Astrocyte (in vitro differentiated cells and primary cell): ENCODE results near the gene HNRNPM. TPM values are rescaled to one million over a fixed set of nuclear protein-coding genes. Genes with fewer than 3 reads are reported as not detected.

Experiments used
- DNase-seq: peaks from one replicate; pipeline ENCODE4 v3.0.0-alpha.2; 2010; ENCODE audit warnings: low read depth
- FAIRE-seq: peaks from 2 replicates; lab custom pipeline; 2011; peaks lifted over from hg19 to GRCh38; lab: Jason Lieb, UNC
- H2AFZ ChIP-seq: 2 replicates; pipeline ENCODE4 v1.6.0; 2012; ENCODE audit warnings: low read depth, low read length, inconsistent platforms
- H3K27ac ChIP-seq: 2 replicates; pipeline ENCODE4 v1.5.1; 2011; ENCODE audit warnings: low read depth, low read length, inconsistent platforms
- H3K27me3 ChIP-seq: 2 replicates; pipeline ENCODE4 v1.6.0; 2011; ENCODE audit warnings: low read length, inconsistent platforms; ENCODE audit not compliant: insufficient read depth
- H3K36me3 ChIP-seq: 2 replicates; pipeline ENCODE4 v1.5.1; 2011; ENCODE audit warnings: low read length, inconsistent platforms; ENCODE audit not compliant: insufficient read depth
- H3K4me1 ChIP-seq: 2 replicates; pipeline ENCODE4 v1.5.1; 2011; ENCODE audit warnings: low read length, inconsistent platforms; ENCODE audit not compliant: insufficient read depth
- H3K4me2 ChIP-seq: 2 replicates; pipeline ENCODE4 v1.6.0; 2012; ENCODE audit warnings: low read length, inconsistent platforms
- H3K4me3 ChIP-seq: 2 replicates; pipeline ENCODE4 v1.5.1; 2011; ENCODE audit warnings: low read depth, mild to moderate bottlenecking, low read length, inconsistent platforms; ENCODE audit not compliant: insufficient read depth
- H3K79me2 ChIP-seq: 2 replicates; pipeline ENCODE4 v1.6.0; 2012; ENCODE audit warnings: mild to moderate bottlenecking, low read length, inconsistent platforms; ENCODE audit not compliant: insufficient read depth
- H3K9ac ChIP-seq: 2 replicates; pipeline ENCODE4 v1.6.0; 2012; ENCODE audit warnings: mild to moderate bottlenecking, low read length, inconsistent platforms
- H3K9me3 ChIP-seq: 2 replicates; pipeline ENCODE4 v1.5.1; 2012; ENCODE audit warnings: low read depth, mild to moderate bottlenecking, low read length, inconsistent platforms; ENCODE audit not compliant: insufficient read depth
- H4K20me1 ChIP-seq: 2 replicates; pipeline ENCODE4 v1.6.0; 2012; ENCODE audit warnings: low read length, inconsistent platforms; ENCODE audit not compliant: insufficient read depth
- H3K27ac Mint-ChIP-seq: one replicate; pipeline ENCODE4 v1.8.0; 2021; ENCODE audit warnings: mild to moderate bottlenecking, mixed read lengths; ENCODE audit not compliant: unreplicated experiment
- H3K27me3 Mint-ChIP-seq: one replicate; pipeline ENCODE4 v1.8.0; 2021; ENCODE audit warnings: low read depth, mixed read lengths; ENCODE audit not compliant: unreplicated experiment
- H3K36me3 Mint-ChIP-seq: one replicate; pipeline ENCODE4 v1.8.0; 2021; ENCODE audit warnings: low read depth, mixed read lengths; ENCODE audit not compliant: unreplicated experiment
- H3K4me1 Mint-ChIP-seq: one replicate; pipeline ENCODE4 v1.8.0; 2021; ENCODE audit warnings: low read depth, mixed read lengths; ENCODE audit not compliant: unreplicated experiment
- H3K4me3 Mint-ChIP-seq: one replicate; pipeline ENCODE4 v1.8.0; 2021; ENCODE audit warnings: mild to moderate bottlenecking, moderate library complexity, mixed read lengths; ENCODE audit not compliant: unreplicated experiment
- H3K9me3 Mint-ChIP-seq: one replicate; pipeline ENCODE4 v1.8.0; 2021; ENCODE audit warnings: mild to moderate bottlenecking, mixed read lengths; ENCODE audit not compliant: unreplicated experiment
- CTCF ChIP-seq: IDR thresholded peaks from 2 replicates; pipeline ENCODE4 v1.5.1; 2011; ENCODE audit warnings: low read depth, mild to moderate bottlenecking, inconsistent platforms, low read length, moderate library complexity; ENCODE audit not compliant: insufficient read depth
- EZH2 ChIP-seq: IDR thresholded peaks from 2 replicates; pipeline ENCODE4 v1.6.1; 2012; ENCODE audit warnings: mild to moderate bottlenecking, low read length, inconsistent platforms; ENCODE audit not compliant: insufficient read depth
- total RNA-seq: library from RNA; stranded (reverse); gene quantifications from 2 replicates; pipeline ENCODE4 v1.2.1, GENCODE V29; 2021

The HNRNPM gene
- total RNA-seq, 1 donor from 2014 or later = 172 TPM

- no peaks in the 10 kb centered on the region for H3K36me3 Mint-ChIP-seq
- H3K27ac ChIP-seq = no peak overlapping the region
- H3K4me3 Mint-ChIP-seq = peak overlapping the region; percentile 73
- no peaks in the 10 kb centered on the region for H4K20me1 ChIP-seq
- no peaks in the 10 kb centered on the region for H3K27me3 ChIP-seq
- TF ChIP-seq CTCF (no peak), EZH2 (no peak)
- H3K9me3 ChIP-seq = no peaks in the 10 kb centered on the region
- DNase-seq (no peak), FAIRE-seq (no peak)
- H3K27ac Mint-ChIP-seq = no peak overlapping the region
- no peak overlapping the region for H3K9ac ChIP-seq
- H2AFZ ChIP-seq = no peak overlapping the region
- H3K4me1 ChIP-seq = peaks cover 7% of the 10 kb centered on the region
- H3K36me3 ChIP-seq = no peaks in the 10 kb centered on the region
- no peaks in the 10 kb centered on the region for H3K27me3 Mint-ChIP-seq
- H3K4me3 ChIP-seq = no peak overlapping the region
- peaks cover 3% of the 10 kb centered on the region for H3K79me2 ChIP-seq
- H3K4me2 ChIP-seq = peak overlapping the region; percentile 91
- H3K4me1 Mint-ChIP-seq = peaks cover 7% of the 10 kb centered on the region
- H3K9me3 Mint-ChIP-seq = no peaks in the 10 kb centered on the region
These were observed 67.6 kb downstream of the HNRNPM start for GRCh38 chr19:8512115-8512967.

- Histone ChIP-seq H3K4me3 (peak overlapping the region; percentile 79), H3K4me1 (peaks cover 7% of the 10 kb centered on the region), H3K9ac (peak overlapping the region; percentile 100), H3K79me2 (peaks cover 3% of the 10 kb centered on the region), H2AFZ (peak overlapping the region; percentile 100), H3K27me3 (no peaks in the 10 kb centered on the region), H3K9me3 (no peaks in the 10 kb centered on the region), H3K4me2 (peak overlapping the region; percentile 91), H3K36me3 (no peaks in the 10 kb centered on the region), H3K27ac (peak overlapping the region; percentile 100), H4K20me1 (no peaks in the 10 kb centered on the region)
- Mint-ChIP-seq H3K27me3 (no peaks in the 10 kb centered on the region), H3K27ac (peak overlapping the region; percentile 90), H3K4me1 (peaks cover 10% of the 10 kb centered on the region), H3K9me3 (no peaks in the 10 kb centered on the region), H3K36me3 (no peaks in the 10 kb centered on the region), H3K4me3 (peak overlapping the region; percentile 86)
- TF ChIP-seq CTCF = no peak
- TF ChIP-seq EZH2 = no peak
- no peak for DNase-seq
- FAIRE-seq = no peak
These were observed 68.4 kb downstream of the HNRNPM start for GRCh38 chr19:8513036-8513686.
